GM19395 (cell line): Measurements from ENCODE around the gene GRIA4.
"Not testable (repeated sequence)": the region's sequence is repeated elsewhere in the genome, so short reads cannot be mapped to it uniquely, and the experiment has no call there.

ENCODE experiments used
- ATAC-seq: cut with Tn5 transposase; IDR thresholded peaks from one replicate; pipeline ENCODE4 v1.9.1; 2021; ENCODE audit warnings: mild to moderate bottlenecking, moderate library complexity; ENCODE audit not compliant: unreplicated experiment

GRIA4 gene

GRCh38 chr11:105785850-105786249 lies 176.0 kb downstream of the GRIA4 start:
- ATAC-seq: not testable (repeated sequence)

GRCh38 chr11:105786741-105787140 lies 176.9 kb downstream of the GRIA4 start:
- ATAC-seq: no peak

- no peak for ATAC-seq
Observed at GRCh38 chr11:105789579-105790420, 179.9 kb downstream of the GRIA4 start.

- ATAC-seq: no peak
Observed at GRCh38 chr11:105790840-105791239, 181.0 kb downstream of the GRIA4 start.

GRCh38 chr11:105793092-105793491 lies 183.2 kb downstream of the GRIA4 start:
- no peak for ATAC-seq

GRCh38 chr11:105799263-105799662 lies 189.4 kb downstream of the GRIA4 start:
- ATAC-seq: no peak

GRCh38 chr11:105799728-105800462 lies 190.0 kb downstream of the GRIA4 start:
- no peak for ATAC-seq

GRCh38 chr11:105802390-105802789 lies 192.5 kb downstream of the GRIA4 start:
- no peak for ATAC-seq

GRCh38 chr11:105811242-105811641 lies 201.4 kb downstream of the GRIA4 start:
- no peak for ATAC-seq

- no peak for ATAC-seq
Observed at GRCh38 chr11:105821372-105821771, 211.5 kb downstream of the GRIA4 start.

GRCh38 chr11:105821781-105822180 lies 211.9 kb downstream of the GRIA4 start:
- no peak for ATAC-seq

GRCh38 chr11:105823495-105824033 lies 213.7 kb downstream of the GRIA4 start:
- no peak for ATAC-seq

- ATAC-seq: no peak
Observed at GRCh38 chr11:105824457-105825013, 214.7 kb downstream of the GRIA4 start.

GRCh38 chr11:105825141-105825540 lies 215.3 kb downstream of the GRIA4 start:
- ATAC-seq: no peak

GRCh38 chr11:105827906-105828305 lies 218.0 kb downstream of the GRIA4 start:
- ATAC-seq: no peak

- ATAC-seq: peak; percentile 99
Observed at GRCh38 chr11:105829084-105829483, 219.2 kb downstream of the GRIA4 start.

- ATAC-seq: no peak
Observed at GRCh38 chr11:105834461-105834860, 224.6 kb downstream of the GRIA4 start.

- no peak for ATAC-seq
Observed at GRCh38 chr11:105838668-105839384, 229.0 kb downstream of the GRIA4 start.

GRCh38 chr11:105840391-105840790 lies 230.5 kb downstream of the GRIA4 start:
- ATAC-seq: no peak

GRCh38 chr11:105852403-105852802 lies 242.5 kb downstream of the GRIA4 start:
- ATAC-seq: no peak

GRCh38 chr11:105854269-105854668 lies 244.4 kb downstream of the GRIA4 start:
- ATAC-seq: no peak
